Pulmonary artery endothelial cell (primary cell): ENCODE measurements around the gene DUSP14. TPM values are rescaled to one million over a fixed set of nuclear protein-coding genes. Genes with fewer than 3 reads are reported as not detected.
"Not testable (repeated sequence)": the region's sequence is repeated elsewhere in the genome, so short reads cannot be mapped to it uniquely, and the experiment has no call there.

ENCODE experiments used
- DNase-seq: peaks from one replicate; pipeline ENCODE4 v3.0.0-alpha.2; 2011; ENCODE audit warnings: low read depth, low spot score
- total RNA-seq: library from RNA; depleted of rRNA; stranded (reverse); fragments of >200 nt; gene quantifications from 2 replicates; pipeline ENCODE4 v1.2.3, GENCODE V29; 2014

The DUSP14 gene
- total RNA-seq, result 33.2 and 49.5 TPM in 2 replicates

GRCh38 chr17:37489197-37490001 is at the start of gene DUSP14:
TSS of gene DUSP14 (plus strand) at chr17:37489891. CDS start at chr17:37512273, 22,382 bp downstream.
- DNase-seq, result no peak

- no peak for DNase-seq
These were observed 49.3 kb upstream of the DUSP14 start for GRCh38 chr17:37440424-37440823.

GRCh38 chr17:37441369-37442014 is 48.2 kb upstream of the DUSP14 start:
- DNase-seq, result not testable (repeated sequence)

GRCh38 chr17:37446027-37446426 is 43.7 kb upstream of the DUSP14 start:
- no peak for DNase-seq

- no peak for DNase-seq
These were observed 42.0 kb upstream of the DUSP14 start for GRCh38 chr17:37447641-37448040.

- DNase-seq, result no peak
These were observed 39.6 kb upstream of the DUSP14 start for GRCh38 chr17:37450112-37450511.

GRCh38 chr17:37457801-37458200 is 31.9 kb upstream of the DUSP14 start:
- DNase-seq, result not testable (repeated sequence)

- no peak for DNase-seq
These were observed 30.9 kb upstream of the DUSP14 start for GRCh38 chr17:37458805-37459204.

GRCh38 chr17:37461668-37462067 is 28.0 kb upstream of the DUSP14 start:
- DNase-seq, result no peak

- DNase-seq, result no peak
These were observed 27.2 kb upstream of the DUSP14 start for GRCh38 chr17:37462492-37462891.

- DNase-seq, result no peak
These were observed 26.7 kb upstream of the DUSP14 start for GRCh38 chr17:37463039-37463438.

- peak; percentile 85 for DNase-seq
These were observed 24.5 kb upstream of the DUSP14 start for GRCh38 chr17:37465069-37465616.

GRCh38 chr17:37466471-37466870 is 23.2 kb upstream of the DUSP14 start:
- DNase-seq, result no peak

GRCh38 chr17:37470181-37470580 is 19.5 kb upstream of the DUSP14 start:
- DNase-seq, result no peak

- DNase-seq, result no peak
These were observed 13.8 kb upstream of the DUSP14 start for GRCh38 chr17:37475731-37476420.

- peak; percentile 71 for DNase-seq
These were observed 13.1 kb upstream of the DUSP14 start for GRCh38 chr17:37476431-37477120.

GRCh38 chr17:37478187-37478586 is 11.5 kb upstream of the DUSP14 start:
- no peak for DNase-seq

GRCh38 chr17:37479025-37479424 is 10.7 kb upstream of the DUSP14 start:
- DNase-seq, result no peak

- no peak for DNase-seq
These were observed 9.3 kb upstream of the DUSP14 start for GRCh38 chr17:37480427-37480826.

GRCh38 chr17:37481001-37481665 is 8.6 kb upstream of the DUSP14 start:
- DNase-seq, result no peak
